B cell (primary cell): ENCODE results near the gene ITGA7. TPM values are rescaled to one million over a fixed set of nuclear protein-coding genes. Genes with fewer than 3 reads are reported as not detected.

ENCODE experiments used
- ATAC-seq: fragments of 200-7000 bp; cut with Tn5 transposase; one replicate; pipeline ENCODE4 v1.10.0; 2021; ENCODE audit warnings: low read depth, mild to moderate bottlenecking, moderate number of reproducible peaks, moderate library complexity
- CTCF ChIA-PET: fragments of 350-600 bp; sonication (Branson Sonifier 250); formaldehyde crosslinking; loops from one replicate; lab custom pipeline; 2021; ENCODE audit warnings: antibody characterized with exemption, inconsistent platforms; lab: Charles Lee
- POLR2A ChIA-PET: fragments of 350-600 bp; sonication (Branson Sonifier 250); formaldehyde crosslinking; loops from one replicate; lab custom pipeline; 2021; ENCODE audit warnings: antibody characterized with exemption; lab: Charles Lee
- DNase-seq: peaks from one replicate; pipeline ENCODE4 v3.0.0; 2013
- H2AFZ ChIP-seq: 2 replicates; pipeline ENCODE4 v1.6.1; 2012; ENCODE audit warnings: mild to moderate bottlenecking, low read depth, low read length; ENCODE audit not compliant: insufficient read depth, poor library complexity, severe bottlenecking
- H3K27ac ChIP-seq, 2 donors: 1 replicate in 1 of 2; 2 replicates in 1 of 2; pipeline ENCODE4 v1.5.1; 2012 to 2013; ENCODE audit warnings: low read length in 2 of 2, mild to moderate bottlenecking in 2 of 2, moderate library complexity in 1 of 2
- H3K27me3 ChIP-seq, 4 experiments: fragments of 200-600 bp in 1 of 4; sonication (generic) in 1 of 4; replicated peaks in 1 of 4; 1 replicate in 2 of 4; 2 replicates in 2 of 4; pipeline versions ENCODE4 v1.6.1 to v1.7.0; 2013 to 2016; ENCODE audit warnings: low read length in 3 of 4, mild to moderate bottlenecking in 2 of 4, mixed read lengths in 1 of 4, moderate library complexity in 1 of 4; ENCODE audit not compliant: insufficient read depth in 4 of 4, control insufficient read depth in 3 of 4; ENCODE audit errors: control extremely low read depth in 1 of 4
- H3K36me3 ChIP-seq, 2 experiments: replicated peaks in 1 of 2; 1 replicate in 1 of 2; 2 replicates in 1 of 2; pipeline versions ENCODE4 v1.6.1 to v1.7.1; 2013; ENCODE audit warnings: low read length in 1 of 2; ENCODE audit not compliant: insufficient read depth in 2 of 2, control insufficient read depth in 1 of 2; ENCODE audit errors: control extremely low read depth in 1 of 2, extremely low read depth in 1 of 2
- H3K4me1 ChIP-seq, 2 donors: fragments of 200-600 bp in 1 of 2; sonication (generic) in 1 of 2; 1 replicate in 1 of 2; 2 replicates in 1 of 2; pipeline versions ENCODE4 v1.5.1 to v1.6.1; 2013 to 2017; ENCODE audit warnings: low read length in 2 of 2; ENCODE audit not compliant: control insufficient read depth in 2 of 2, insufficient read depth in 2 of 2
- H3K4me2 ChIP-seq: replicated peaks from 2 replicates; pipeline ENCODE3; 2012; ENCODE audit warnings: mild to moderate bottlenecking, low read depth, low read length; ENCODE audit not compliant: poor library complexity, severe bottlenecking
- H3K4me3 ChIP-seq, 5 experiments: fragments of 200-600 bp in 1 of 5; sonication (generic) in 1 of 5; 1 replicate in 3 of 5; 2 replicates in 2 of 5; pipeline versions ENCODE4 v1.5.1 to v1.7.0; 2011 to 2016; ENCODE audit warnings: low read length in 4 of 5, mild to moderate bottlenecking in 4 of 5, low read depth in 2 of 5, control low read depth in 1 of 5, moderate library complexity in 1 of 5; ENCODE audit not compliant: insufficient read depth in 1 of 5; ENCODE audit errors: control extremely low read depth in 1 of 5, extremely low read depth in 1 of 5
- H3K79me2 ChIP-seq: fragments of 200-600 bp; sonication (generic); one replicate; pipeline ENCODE4 v1.6.0; 2016; ENCODE audit warnings: low read length; ENCODE audit not compliant: control insufficient read depth, insufficient read depth
- H3K9ac ChIP-seq: fragments of 200-600 bp; sonication (generic); 2 replicates; pipeline ENCODE4 v1.6.1; 2017; ENCODE audit warnings: mild to moderate bottlenecking, low read length, moderate library complexity
- H3K9me3 ChIP-seq, 3 donors: one replicate each; pipeline versions ENCODE4 v1.6.1 to v1.7.1; 2013; ENCODE audit warnings: low read length in 2 of 3; ENCODE audit not compliant: control insufficient read depth in 2 of 3, insufficient read depth in 1 of 3; ENCODE audit errors: control extremely low read depth in 1 of 3
- H4K20me1 ChIP-seq: 2 replicates; pipeline ENCODE4 v1.6.0; 2012; ENCODE audit warnings: mild to moderate bottlenecking, low read length; ENCODE audit not compliant: insufficient read depth, control insufficient read depth, poor library complexity, severe bottlenecking
- H3K27ac Mint-ChIP-seq: one replicate; pipeline ENCODE4 v1.8.0; 2021; ENCODE audit warnings: mixed read lengths
- H3K27me3 Mint-ChIP-seq: one replicate; pipeline ENCODE4 v1.8.0; 2021; ENCODE audit warnings: mixed read lengths
- H3K4me1 Mint-ChIP-seq: one replicate; pipeline ENCODE4 v1.8.0; 2021; ENCODE audit warnings: mixed read lengths
- H3K4me3 Mint-ChIP-seq: one replicate; pipeline ENCODE4 v1.8.0; 2021; ENCODE audit warnings: mixed read lengths
- H3K9me3 Mint-ChIP-seq: one replicate; pipeline ENCODE4 v1.8.0; 2022; ENCODE audit warnings: mixed read lengths; ENCODE audit not compliant: insufficient read depth
- EZH2 ChIP-seq: IDR thresholded peaks from 2 replicates; pipeline ENCODE4 v1.6.1; 2012; ENCODE audit warnings: borderline replicate concordance, low read depth, mild to moderate bottlenecking, moderate library complexity, low read length; ENCODE audit not compliant: insufficient read depth, poor library complexity, severe bottlenecking
- WGBS: methylation state at CpG from one replicate; pipeline ENCODE4 v1.1.5; 2013; ENCODE audit warnings: missing lambda C conversion rate; ENCODE audit not compliant: insufficient coverage; 5-methylcytosine and 5-hydroxymethylcytosine counted together
- intact Hi-C: fragments of 100-400 bp; cut with micrococcal nuclease; formaldehyde crosslinking; loops from one replicate; pipeline ENCODE4 v1.10.0; 2022
- polyA plus RNA-seq: library from polyadenylated mRNA; depleted of rRNA; stranded (reverse); fragments of >200 nt; gene quantifications from 2 replicates; pipeline ENCODE4 v1.2.3, GENCODE V29; 2012
- total RNA-seq, 2 donors: library from RNA; stranded (reverse); fragments of 120-200 nt in 1 of 2; gene quantifications; 1 replicate in 1 of 2; 2 replicates in 1 of 2; pipeline versions ENCODE4 v1.2.3 to v1.2.4, GENCODE V29; 2013 to 2022
- TF ChIP-seq, protein P1 (sequence below): fragments of 200-600 bp; IDR thresholded peaks from one replicate; pipeline ENCODE4 v1.8.0; 2022; ENCODE audit warnings: antibody characterized with exemption, mild to moderate bottlenecking

Gene ITGA7
- total and polyA plus RNA-seq, 2 donors (not counting 1 experiment from before 2014, with no cell fraction given) = 2.4 to 3.3 TPM

DNA sequence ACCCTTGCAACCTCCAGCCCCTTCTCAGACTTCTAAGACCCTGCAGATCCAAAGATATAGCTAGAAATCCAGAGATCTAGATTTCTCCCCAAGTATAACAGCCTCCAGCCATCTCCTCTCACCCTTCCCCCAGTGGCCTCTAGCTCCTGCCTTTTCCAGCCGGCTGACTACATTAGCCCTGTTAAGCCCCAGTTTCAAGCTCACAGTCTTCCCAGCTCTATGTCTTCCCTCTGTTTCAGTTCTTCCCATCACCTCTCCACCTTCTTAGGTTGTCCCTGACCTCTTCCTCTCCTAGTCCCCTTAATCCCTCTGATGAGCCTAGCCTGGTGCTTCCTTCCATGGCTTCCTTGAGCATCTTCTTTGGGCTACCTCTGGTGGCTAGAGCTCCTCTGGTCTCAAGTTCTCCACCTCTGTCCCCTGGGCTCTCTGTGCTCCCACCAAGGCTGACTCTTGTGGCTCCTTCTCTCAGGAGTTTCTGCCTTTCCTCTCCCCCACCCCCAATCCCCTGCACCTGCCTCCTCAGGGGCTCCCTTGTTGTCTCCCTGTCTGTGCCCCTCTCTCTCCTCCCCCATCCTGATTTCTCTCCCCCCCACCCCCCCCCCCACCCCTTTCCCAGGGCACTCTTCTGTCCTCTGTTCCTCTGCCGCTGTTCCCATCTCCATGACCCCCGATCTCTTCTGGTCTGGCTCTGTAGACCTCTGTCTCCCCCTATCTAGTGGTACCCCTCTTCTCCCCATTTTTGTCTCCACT lies 34.4 kb upstream of the ITGA7 start:
- Histone ChIP-seq H3K27me3 (no peaks in the 10 kb centered on the region), H3K4me3 (peak overlapping the region in 4 of 5 experiments; percentile 33 to 54 (median 44)), H3K36me3 (no peaks in the 10 kb centered on the region), H2AFZ (peak overlapping the region; percentile 90), H3K27ac (no peak overlapping the region), H3K4me1 (peaks cover 31 to 45% of the 10 kb centered on the region in 2 donors), H3K4me2 (peak overlapping the region; percentile 94), H4K20me1 (no peaks in the 10 kb centered on the region), H3K9me3 (no peaks in the 10 kb centered on the region), H3K9ac (peak overlapping the region; percentile 58), H3K79me2 (peaks cover 6% of the 10 kb centered on the region)
- Mint-ChIP-seq H3K27ac (peak overlapping the region; percentile 64), H3K4me1 (peaks cover 49% of the 10 kb centered on the region), H3K9me3 (no peaks in the 10 kb centered on the region), H3K4me3 (peak overlapping the region; percentile 83), H3K27me3 (no peaks in the 10 kb centered on the region)
- ATAC-seq (no peak), DNase-seq (no peak)
- CTCF ChIA-PET = interaction anchor here (0.8 to 5.9 kb wide), 7 partner anchors 12 to 287 kb away, joined by 3 to 112 read pairs (median 3); partner anchors contain the start of genes CD63 and RDH5
- WGBS = 51% methylated on average over 3 of the region's 3 CpGs
- intact Hi-C loops = loop anchor here (5.0 kb wide), 1 partner anchor 725 kb away; the partner anchor contains the start of gene SPRYD4
- POLR2A ChIA-PET = no interaction called here
- TF ChIP-seq EZH2 = no peak
- TF ChIP-seq, protein P1, sequence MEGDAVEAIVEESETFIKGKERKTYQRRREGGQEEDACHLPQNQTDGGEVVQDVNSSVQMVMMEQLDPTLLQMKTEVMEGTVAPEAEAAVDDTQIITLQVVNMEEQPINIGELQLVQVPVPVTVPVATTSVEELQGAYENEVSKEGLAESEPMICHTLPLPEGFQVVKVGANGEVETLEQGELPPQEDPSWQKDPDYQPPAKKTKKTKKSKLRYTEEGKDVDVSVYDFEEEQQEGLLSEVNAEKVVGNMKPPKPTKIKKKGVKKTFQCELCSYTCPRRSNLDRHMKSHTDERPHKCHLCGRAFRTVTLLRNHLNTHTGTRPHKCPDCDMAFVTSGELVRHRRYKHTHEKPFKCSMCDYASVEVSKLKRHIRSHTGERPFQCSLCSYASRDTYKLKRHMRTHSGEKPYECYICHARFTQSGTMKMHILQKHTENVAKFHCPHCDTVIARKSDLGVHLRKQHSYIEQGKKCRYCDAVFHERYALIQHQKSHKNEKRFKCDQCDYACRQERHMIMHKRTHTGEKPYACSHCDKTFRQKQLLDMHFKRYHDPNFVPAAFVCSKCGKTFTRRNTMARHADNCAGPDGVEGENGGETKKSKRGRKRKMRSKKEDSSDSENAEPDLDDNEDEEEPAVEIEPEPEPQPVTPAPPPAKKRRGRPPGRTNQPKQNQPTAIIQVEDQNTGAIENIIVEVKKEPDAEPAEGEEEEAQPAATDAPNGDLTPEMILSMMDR = no peak

DNA sequence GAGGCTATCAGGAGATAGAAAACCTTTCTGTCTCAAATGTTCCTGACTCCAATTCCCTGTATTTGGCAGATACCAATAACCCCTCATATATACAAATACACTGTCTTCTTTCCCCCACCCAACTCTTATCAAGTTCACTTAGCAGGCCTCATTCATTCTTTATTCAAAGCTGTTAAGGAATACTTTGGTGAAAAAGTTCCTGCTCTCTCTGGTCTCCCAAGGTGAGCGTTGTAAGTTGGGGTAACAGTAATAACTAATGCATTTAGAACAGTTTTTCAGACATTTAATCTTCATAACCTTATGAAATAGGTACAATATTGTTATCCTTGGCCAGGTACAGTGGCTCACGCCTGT lies 31.3 kb upstream of the ITGA7 start:
- no peak overlapping the region for H3K9ac ChIP-seq

More for the DNA sequence above, 31.3 kb upstream of the ITGA7 start:
- H4K20me1 ChIP-seq = no peaks in the 10 kb centered on the region
- peaks cover 16 to 25% of the 10 kb centered on the region in 2 donors for H3K4me1 ChIP-seq
- H3K4me3 ChIP-seq = peak overlapping the region in 2 of 5 experiments; percentile 65 to 97
- DNase-seq (no peak), ATAC-seq (no peak)
- intact Hi-C loops = loop anchor here (1.0 to 2.0 kb wide), 3 partner anchors 78 to 302 kb away; partner anchors contain the start of genes RPS26 and SARNP
- H3K4me3 Mint-ChIP-seq = peak overlapping the region; percentile 89
- ChIA-PET POLR2A (interaction anchor here (0.6 to 2.4 kb wide), 8 partner anchors 9 to 460 kb away, joined by 3 to 18 read pairs (median 4); partner anchors contain the start of genes CD63, ORMDL2 and SARNP), CTCF (interaction anchor here (0.7 to 8.1 kb wide), 48 partner anchors 8 to 722 kb away, joined by 3 to 147 read pairs (median 5); partner anchors contain the start of genes BLOC1S1, CD63, COQ10A and DGKA)
- WGBS = no CpG with 5 or more reads among the region's 2 CpGs
- H3K79me2 ChIP-seq = peaks cover 3% of the 10 kb centered on the region
- H3K36me3 ChIP-seq = no peaks in the 10 kb centered on the region
- no peaks in the 10 kb centered on the region for H3K9me3 Mint-ChIP-seq
- H3K4me1 Mint-ChIP-seq = peaks cover 26% of the 10 kb centered on the region
- TF ChIP-seq, protein P1 = peak; percentile 50
- TF ChIP-seq EZH2 = no peak
- H3K9me3 ChIP-seq = no peaks in the 10 kb centered on the region
- no peak overlapping the region for H3K4me2 ChIP-seq
- no peak overlapping the region for H3K27ac ChIP-seq
- no peak overlapping the region for H2AFZ ChIP-seq
- H3K27ac Mint-ChIP-seq = peak overlapping the region; percentile 91
- H3K27me3 ChIP-seq = no peaks in the 10 kb centered on the region
- H3K27me3 Mint-ChIP-seq = no peaks in the 10 kb centered on the region
